Measurements from ENCODE around the gene SLC25A48.
A peak's percentile ranks its signal among the peaks of the same experiment; 100 is the strongest.

Gene SLC25A48

GRCh38 chr5:135834639-135835529 is at the start of gene SLC25A48:
SLC25A48 (plus strand) TSS chr5:135834663; CDS start chr5:135834848, 185 bp downstream.
- peak; percentile 83 for DNase-seq
- H3K27ac ChIP-seq = no peak within 1 kb of the TSS
- TF ChIP-seq CTCF (IDR thresholded peaks at IDR 0.05; ENCODE audit: low read depth, low read length) = no peak
- no peaks in the 10 kb centered on the region for H3K36me3 ChIP-seq
- peaks cover 67% of the 10 kb centered on the region for H3K27me3 ChIP-seq (ENCODE audit: insufficient read depth, low read depth, severe bottlenecking)
- H3K4me3 ChIP-seq (ENCODE audit: low read depth, low read length) = peak within 1 kb of the TSS; percentile 40
- peaks cover 6% of the 10 kb centered on the region for H3K9me3 ChIP-seq (ENCODE audit: severe bottlenecking)

- Histone ChIP-seq H3K4me3 (ENCODE audit: low read depth, low read length) (no peak overlapping the region), H3K27ac (no peak overlapping the region), H3K36me3 (no peaks in the 10 kb centered on the region), H3K27me3 (ENCODE audit: insufficient read depth, low read depth, severe bottlenecking) (peaks cover 36% of the 10 kb centered on the region), H3K9me3 (ENCODE audit: severe bottlenecking) (peaks cover 3% of the 10 kb centered on the region)
- DNase-seq = no peak
- TF ChIP-seq CTCF (IDR thresholded peaks at IDR 0.05; ENCODE audit: low read depth, low read length) = no peak
These were observed 33.8 kb upstream of the SLC25A48 start for GRCh38 chr5:135800656-135801055.

GRCh38 chr5:135810188-135810943 is 24.1 kb upstream of the SLC25A48 start:
- Histone ChIP-seq H3K27me3 (ENCODE audit: insufficient read depth, low read depth, severe bottlenecking) (peaks cover 18% of the 10 kb centered on the region), H3K36me3 (no peaks in the 10 kb centered on the region), H3K27ac (no peak overlapping the region), H3K4me3 (ENCODE audit: low read depth, low read length) (no peak overlapping the region), H3K9me3 (ENCODE audit: severe bottlenecking) (no peaks in the 10 kb centered on the region)
- no peak for TF ChIP-seq CTCF (IDR thresholded peaks at IDR 0.05; ENCODE audit: low read depth, low read length)
- no peak for DNase-seq

- TF ChIP-seq CTCF (IDR thresholded peaks at IDR 0.05; ENCODE audit: low read depth, low read length) = no peak
- peaks cover 18% of the 10 kb centered on the region for H3K27me3 ChIP-seq (ENCODE audit: insufficient read depth, low read depth, severe bottlenecking)
These were observed 23.5 kb upstream of the SLC25A48 start for GRCh38 chr5:135811007-135811406.

GRCh38 chr5:135813758-135814157 is 20.7 kb upstream of the SLC25A48 start:
- Histone ChIP-seq H3K36me3 (no peaks in the 10 kb centered on the region), H3K9me3 (ENCODE audit: severe bottlenecking) (no peaks in the 10 kb centered on the region), H3K27ac (no peak overlapping the region), H3K27me3 (ENCODE audit: insufficient read depth, low read depth, severe bottlenecking) (peaks cover 25% of the 10 kb centered on the region), H3K4me3 (ENCODE audit: low read depth, low read length) (no peak overlapping the region)
- no peak for DNase-seq
- no peak for TF ChIP-seq CTCF (IDR thresholded peaks at IDR 0.05; ENCODE audit: low read depth, low read length)

More at GRCh38 chr5:135811007-135811406, 23.5 kb upstream of the SLC25A48 start:
- no peak for DNase-seq
- H3K9me3 ChIP-seq (ENCODE audit: severe bottlenecking) = no peaks in the 10 kb centered on the region
- H3K36me3 ChIP-seq = no peaks in the 10 kb centered on the region
- no peak overlapping the region for H3K27ac ChIP-seq
- no peak overlapping the region for H3K4me3 ChIP-seq (ENCODE audit: low read depth, low read length)
